Measurements from ENCODE around the gene FN1.

DNA sequence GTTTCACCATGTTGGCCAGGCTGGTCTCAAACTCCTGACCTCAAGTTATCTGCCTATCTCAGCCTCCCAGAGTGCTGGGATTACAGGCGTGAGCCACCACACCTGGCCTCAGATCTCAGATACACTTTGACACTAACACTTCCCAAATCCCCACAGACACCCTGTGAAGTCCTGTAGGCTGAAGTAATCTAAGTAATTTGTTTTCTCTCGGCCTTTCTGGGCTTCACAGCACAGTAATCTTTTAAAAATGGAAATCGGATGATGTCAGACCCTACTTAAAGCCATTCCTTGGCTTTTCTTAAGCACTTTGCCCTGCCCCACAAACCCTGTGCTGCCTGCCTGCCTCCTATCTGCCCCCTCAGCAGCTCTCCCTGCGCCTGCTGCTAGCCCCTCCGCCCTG, 107.8 kb downstream of the FN1 start:
- TF ChIP-seq CTCF (IDR thresholded peaks at IDR 0.05) (no peak), POLR2A (IDR thresholded peaks at IDR 0.05) (no peak)

Measured in thyroid gland (tissue), 4 donors.